ENCODE measurements around the gene UBE2G1. TPM values are rescaled to one million over a fixed set of nuclear protein-coding genes. Genes with fewer than 3 reads are reported as not detected.

Gene UBE2G1
- total and polyA plus RNA-seq, 2 of the 13 experiments (the other 11 are each of a cell fraction or from before 2014, with no cell fraction given), result 27.9 to 42.6 TPM

DNA sequence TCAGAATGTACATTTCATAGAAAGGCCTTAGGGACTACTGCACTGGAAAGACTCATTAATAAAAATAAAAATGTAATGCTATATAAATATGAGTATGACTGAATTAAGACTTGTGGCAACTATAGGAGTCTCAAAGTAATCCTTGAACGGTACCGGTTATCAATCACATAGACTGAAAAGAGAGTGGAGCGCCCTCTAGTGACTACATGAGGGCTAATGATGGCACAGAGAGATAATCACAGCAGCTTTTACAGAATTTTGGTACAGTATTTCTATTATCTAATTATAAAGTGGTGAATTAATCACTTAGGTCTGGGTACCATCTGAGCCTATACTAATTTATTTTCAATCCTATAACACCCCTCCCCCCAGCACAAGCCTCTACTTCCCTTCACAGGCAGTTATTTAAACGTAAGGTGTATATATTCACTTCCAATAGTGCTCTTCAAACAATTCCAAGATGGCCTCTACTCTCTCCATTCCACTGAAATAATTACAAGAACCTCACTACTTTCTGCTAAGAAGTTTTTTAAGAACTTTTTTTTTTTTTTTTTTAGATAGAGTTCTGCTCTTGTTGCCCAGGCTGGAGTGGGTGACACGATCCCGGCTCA, 62.0 kb downstream of the UBE2G1 start:
- intact Hi-C loops (cut with micrococcal nuclease; ENCODE audit: unreplicated experiment), result no loop called here
- no peak for FAIRE-seq
- H3K4me1 ChIP-seq (ENCODE audit: insufficient read depth, low read length), result peaks cover 13% of the 10 kb centered on the region
- POLR2A ChIA-PET, result no interaction called here
- peaks cover 10 to 36% of the 10 kb centered on the region in 2 experiments; a peak in 4 of 5 replicates for H3K36me3 ChIP-seq (replicated peaks in 1 of 2; ENCODE audit: control insufficient read depth in 1 of 2, insufficient read depth in 2 of 2, low read length in 2 of 2)
- peaks cover 29% of the 10 kb centered on the region for H3K79me2 ChIP-seq (ENCODE audit: insufficient read depth, low read length)
- no peaks in the 10 kb centered on the region for H3K9me3 ChIP-seq (ENCODE audit: low read length)
- WGBS (ENCODE audit: low lambda C conversion rate), result 58% methylated on average over 6 of the region's 6 CpGs
- H3K4me3 ChIP-seq (replicated peaks in 1 of 3; ENCODE audit: insufficient read depth in 1 of 3, low read depth in 2 of 3, low read length in 3 of 3), result no peak overlapping the region
- H4K20me1 ChIP-seq (ENCODE audit: insufficient read depth, low read length), result peaks cover 8% of the 10 kb centered on the region
- CTCF ChIA-PET (ENCODE audit: low intra/inter-chr PET ratio, low total read pairs), result interaction anchor here (1.2 kb wide), 1 partner anchor 89 kb away, joined by 7 read pairs; no protein-coding TSS in a partner anchor
- H3K4me2 ChIP-seq (ENCODE audit: low read depth, low read length), result no peak overlapping the region
- peak; percentile 41 for DNase-seq (ENCODE audit: low spot score)
- no peak overlapping the region for H3K9ac ChIP-seq (ENCODE audit: insufficient read depth, low read depth, low read length)
- no TSS peak for BruUV-seq (replicated peaks)
- no peaks in the 10 kb centered on the region for H3K27me3 ChIP-seq (ENCODE audit: control insufficient read depth in 1 of 2, insufficient read depth in 2 of 2, low read length in 2 of 2)
- no peak overlapping the region for H3K27ac ChIP-seq (ENCODE audit: extremely low read length, insufficient read depth, low read length)
- TF ChIP-seq PITX1 (CRISPR knock-in tag; IDR thresholded peaks at IDR 0.05), result no peak
- TF ChIP-seq ZNF17 (CRISPR knock-in tag; IDR thresholded peaks at IDR 0.05), result no peak
- no peak for TF ChIP-seq ZNF235 (CRISPR knock-in tag; IDR thresholded peaks at IDR 0.05; ENCODE audit: borderline replicate concordance)
- no peak for TF ChIP-seq ZNF567 (CRISPR knock-in tag; IDR thresholded peaks at IDR 0.05; ENCODE audit: borderline replicate concordance)
- TF ChIP-seq, protein P1, sequence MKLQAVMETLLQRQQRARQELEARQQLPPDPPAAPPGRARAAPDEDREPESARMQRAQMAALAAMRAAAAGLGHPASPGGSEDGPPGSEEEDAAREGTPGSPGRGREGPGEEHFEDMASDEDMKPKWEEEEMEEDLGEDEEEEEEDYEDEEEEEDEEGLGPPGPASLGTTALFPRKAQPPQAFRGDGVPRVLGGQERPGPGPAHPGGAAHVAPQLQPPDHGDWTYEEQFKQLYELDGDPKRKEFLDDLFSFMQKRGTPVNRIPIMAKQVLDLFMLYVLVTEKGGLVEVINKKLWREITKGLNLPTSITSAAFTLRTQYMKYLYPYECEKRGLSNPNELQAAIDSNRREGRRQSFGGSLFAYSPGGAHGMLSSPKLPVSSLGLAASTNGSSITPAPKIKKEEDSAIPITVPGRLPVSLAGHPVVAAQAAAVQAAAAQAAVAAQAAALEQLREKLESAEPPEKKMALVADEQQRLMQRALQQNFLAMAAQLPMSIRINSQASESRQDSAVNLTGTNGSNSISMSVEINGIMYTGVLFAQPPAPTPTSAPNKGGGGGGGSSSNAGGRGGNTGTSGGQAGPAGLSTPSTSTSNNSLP (IDR thresholded peaks at IDR 0.05; ENCODE audit: low read depth, low read length), result peak; percentile 23; the same call in 1 of the 2 replicates
- TF ChIP-seq SMC3 (IDR thresholded peaks at IDR 0.05; ENCODE audit: low read length), result peak; percentile 48
- TF ChIP-seq, protein P2, sequence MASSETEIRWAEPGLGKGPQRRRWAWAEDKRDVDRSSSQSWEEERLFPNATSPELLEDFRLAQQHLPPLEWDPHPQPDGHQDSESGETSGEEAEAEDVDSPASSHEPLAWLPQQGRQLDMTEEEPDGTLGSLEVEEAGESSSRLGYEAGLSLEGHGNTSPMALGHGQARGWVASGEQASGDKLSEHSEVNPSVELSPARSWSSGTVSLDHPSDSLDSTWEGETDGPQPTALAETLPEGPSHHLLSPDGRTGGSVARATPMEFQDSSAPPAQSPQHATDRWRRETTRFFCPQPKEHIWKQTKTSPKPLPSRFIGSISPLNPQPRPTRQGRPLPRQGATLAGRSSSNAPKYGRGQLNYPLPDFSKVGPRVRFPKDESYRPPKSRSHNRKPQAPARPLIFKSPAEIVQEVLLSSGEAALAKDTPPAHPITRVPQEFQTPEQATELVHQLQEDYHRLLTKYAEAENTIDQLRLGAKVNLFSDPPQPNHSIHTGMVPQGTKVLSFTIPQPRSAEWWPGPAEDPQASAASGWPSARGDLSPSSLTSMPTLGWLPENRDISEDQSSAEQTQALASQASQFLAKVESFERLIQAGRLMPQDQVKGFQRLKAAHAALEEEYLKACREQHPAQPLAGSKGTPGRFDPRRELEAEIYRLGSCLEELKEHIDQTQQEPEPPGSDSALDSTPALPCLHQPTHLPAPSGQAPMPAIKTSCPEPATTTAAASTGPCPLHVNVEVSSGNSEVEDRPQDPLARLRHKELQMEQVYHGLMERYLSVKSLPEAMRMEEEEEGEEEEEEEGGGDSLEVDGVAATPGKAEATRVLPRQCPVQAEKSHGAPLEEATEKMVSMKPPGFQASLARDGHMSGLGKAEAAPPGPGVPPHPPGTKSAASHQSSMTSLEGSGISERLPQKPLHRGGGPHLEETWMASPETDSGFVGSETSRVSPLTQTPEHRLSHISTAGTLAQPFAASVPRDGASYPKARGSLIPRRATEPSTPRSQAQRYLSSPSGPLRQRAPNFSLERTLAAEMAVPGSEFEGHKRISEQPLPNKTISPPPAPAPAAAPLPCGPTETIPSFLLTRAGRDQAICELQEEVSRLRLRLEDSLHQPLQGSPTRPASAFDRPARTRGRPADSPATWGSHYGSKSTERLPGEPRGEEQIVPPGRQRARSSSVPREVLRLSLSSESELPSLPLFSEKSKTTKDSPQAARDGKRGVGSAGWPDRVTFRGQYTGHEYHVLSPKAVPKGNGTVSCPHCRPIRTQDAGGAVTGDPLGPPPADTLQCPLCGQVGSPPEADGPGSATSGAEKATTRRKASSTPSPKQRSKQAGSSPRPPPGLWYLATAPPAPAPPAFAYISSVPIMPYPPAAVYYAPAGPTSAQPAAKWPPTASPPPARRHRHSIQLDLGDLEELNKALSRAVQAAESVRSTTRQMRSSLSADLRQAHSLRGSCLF (CRISPR knock-in tag; IDR thresholded peaks at IDR 0.05; ENCODE audit: borderline replicate concordance), result no peak
- TF ChIP-seq, protein P3, sequence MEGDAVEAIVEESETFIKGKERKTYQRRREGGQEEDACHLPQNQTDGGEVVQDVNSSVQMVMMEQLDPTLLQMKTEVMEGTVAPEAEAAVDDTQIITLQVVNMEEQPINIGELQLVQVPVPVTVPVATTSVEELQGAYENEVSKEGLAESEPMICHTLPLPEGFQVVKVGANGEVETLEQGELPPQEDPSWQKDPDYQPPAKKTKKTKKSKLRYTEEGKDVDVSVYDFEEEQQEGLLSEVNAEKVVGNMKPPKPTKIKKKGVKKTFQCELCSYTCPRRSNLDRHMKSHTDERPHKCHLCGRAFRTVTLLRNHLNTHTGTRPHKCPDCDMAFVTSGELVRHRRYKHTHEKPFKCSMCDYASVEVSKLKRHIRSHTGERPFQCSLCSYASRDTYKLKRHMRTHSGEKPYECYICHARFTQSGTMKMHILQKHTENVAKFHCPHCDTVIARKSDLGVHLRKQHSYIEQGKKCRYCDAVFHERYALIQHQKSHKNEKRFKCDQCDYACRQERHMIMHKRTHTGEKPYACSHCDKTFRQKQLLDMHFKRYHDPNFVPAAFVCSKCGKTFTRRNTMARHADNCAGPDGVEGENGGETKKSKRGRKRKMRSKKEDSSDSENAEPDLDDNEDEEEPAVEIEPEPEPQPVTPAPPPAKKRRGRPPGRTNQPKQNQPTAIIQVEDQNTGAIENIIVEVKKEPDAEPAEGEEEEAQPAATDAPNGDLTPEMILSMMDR (CRISPR knock-in tag; IDR thresholded peaks at IDR 0.05), result peak; percentile 48
- peak; percentile 75 for ATAC-seq
- H2AFZ ChIP-seq (ENCODE audit: low read length), result no peak overlapping the region
- in situ Hi-C loops (cut with HindIII; ENCODE audit: extremely low pct_ligation_motif_present, low pct_unique_long_range_greater_than_20kb), result no loop called here

All from HepG2 (cell line).